HG03066 (cell line): Measurements from ENCODE around the gene ITGA11.

Experiments
- ATAC-seq: cut with Tn5 transposase; IDR thresholded peaks from one replicate; pipeline ENCODE4 v1.9.1; 2021; ENCODE audit warnings: low read depth; ENCODE audit not compliant: unreplicated experiment

ITGA11 gene

GRCh38 chr15:68249058-68249713 lies 182.8 kb downstream of the ITGA11 start:
- no peak for ATAC-seq
